ENCODE results near the gene NINJ2. TPM values are rescaled to one million over a fixed set of nuclear protein-coding genes. Genes with fewer than 3 reads are reported as not detected.

NINJ2 gene
- polyA plus RNA-seq, 3 donors: 32.9 to 92.7 (median 73.7) TPM

DNA sequence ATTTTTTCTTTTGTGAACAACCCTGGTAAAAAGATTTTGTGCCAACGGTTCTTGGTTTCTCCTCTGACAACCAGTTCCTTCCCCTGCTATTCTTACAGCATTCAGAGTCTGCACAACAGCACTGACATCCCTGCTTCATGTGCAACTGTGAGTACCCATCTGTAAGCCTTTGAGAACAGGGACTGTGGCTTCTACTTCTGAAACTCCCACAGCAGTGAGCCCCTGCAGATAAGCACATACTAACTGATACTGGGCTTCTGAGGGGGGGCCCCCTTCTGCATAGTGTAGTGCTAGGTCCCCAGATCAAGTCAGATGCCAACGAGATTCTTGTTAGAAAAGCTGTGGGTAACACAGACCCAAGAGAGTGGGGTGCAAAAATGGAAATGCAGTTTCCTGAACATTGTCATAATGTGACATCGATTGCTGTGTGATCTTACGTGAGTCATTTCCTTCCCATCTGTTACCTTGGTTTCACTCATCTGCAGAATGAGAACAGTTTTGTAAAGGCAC, 11.1 kb upstream of the NINJ2 start:
- H3K4me1 Mint-ChIP-seq: peaks cover 32% of the 10 kb centered on the region
- peak overlapping the region in 1 of 2 donors; percentile 30 for H3K4me3 Mint-ChIP-seq
- peak; percentile 46 to 67 (median 48) for DNase-seq
- peaks cover 0 to 1% (median 0%) of the 10 kb centered on the region in 7 donors for H3K9me3 Mint-ChIP-seq
- no peaks in the 10 kb centered on the region for H3K79me2 ChIP-seq (ENCODE audit: insufficient read depth, low read length)
- no peaks in the 10 kb centered on the region for H3K9me3 ChIP-seq (replicated peaks in 1 of 2; ENCODE audit: control insufficient read depth in 1 of 2, insufficient read depth in 1 of 2, low read length in 2 of 2)
- WGBS (ENCODE audit: insufficient coverage): 0% methylated on average over 2 of the region's 4 CpGs
- H3K36me3 Mint-ChIP-seq: no peaks in the 10 kb centered on the region
- H3K27me3 ChIP-seq (ENCODE audit: control insufficient read depth in 2 of 2, insufficient read depth in 2 of 2, low read length in 2 of 2): no peaks in the 10 kb centered on the region
- no peaks in the 10 kb centered on the region for H4K20me1 ChIP-seq (ENCODE audit: insufficient read depth, low read length)
- H3K4me1 ChIP-seq (ENCODE audit: control insufficient read depth in 1 of 2, insufficient read depth in 2 of 2, low read length in 2 of 2): peaks cover 14 to 18% of the 10 kb centered on the region in 2 donors
- peak overlapping the region; percentile 1 to 86 (median 80) for H3K27ac Mint-ChIP-seq
- peak overlapping the region; percentile 41 for H2AFZ ChIP-seq (ENCODE audit: insufficient read depth, low read depth, low read length, poor library complexity, severe bottlenecking)
- peak overlapping the region in 1 of 2 donors; percentile 52 for H3K27ac ChIP-seq (ENCODE audit: low read depth in 1 of 2, low read length in 2 of 2)
- no peaks in the 10 kb centered on the region for H3K36me3 ChIP-seq (replicated peaks in 1 of 2; ENCODE audit: control insufficient read depth in 1 of 2, insufficient read depth in 2 of 2, low read length in 2 of 2)
- peaks cover 0 to 5% (median 2%) of the 10 kb centered on the region in 3 donors for H3K27me3 Mint-ChIP-seq (ENCODE audit: low read depth in 3 of 3)
- H3K9ac ChIP-seq (ENCODE audit: insufficient read depth, low read length, poor library complexity, severe bottlenecking): no peak overlapping the region
- peak overlapping the region; percentile 46 for H3K4me2 ChIP-seq (replicated peaks; ENCODE audit: extremely low read depth, low read length, poor library complexity, severe bottlenecking)
- TF ChIP-seq, protein P1, sequence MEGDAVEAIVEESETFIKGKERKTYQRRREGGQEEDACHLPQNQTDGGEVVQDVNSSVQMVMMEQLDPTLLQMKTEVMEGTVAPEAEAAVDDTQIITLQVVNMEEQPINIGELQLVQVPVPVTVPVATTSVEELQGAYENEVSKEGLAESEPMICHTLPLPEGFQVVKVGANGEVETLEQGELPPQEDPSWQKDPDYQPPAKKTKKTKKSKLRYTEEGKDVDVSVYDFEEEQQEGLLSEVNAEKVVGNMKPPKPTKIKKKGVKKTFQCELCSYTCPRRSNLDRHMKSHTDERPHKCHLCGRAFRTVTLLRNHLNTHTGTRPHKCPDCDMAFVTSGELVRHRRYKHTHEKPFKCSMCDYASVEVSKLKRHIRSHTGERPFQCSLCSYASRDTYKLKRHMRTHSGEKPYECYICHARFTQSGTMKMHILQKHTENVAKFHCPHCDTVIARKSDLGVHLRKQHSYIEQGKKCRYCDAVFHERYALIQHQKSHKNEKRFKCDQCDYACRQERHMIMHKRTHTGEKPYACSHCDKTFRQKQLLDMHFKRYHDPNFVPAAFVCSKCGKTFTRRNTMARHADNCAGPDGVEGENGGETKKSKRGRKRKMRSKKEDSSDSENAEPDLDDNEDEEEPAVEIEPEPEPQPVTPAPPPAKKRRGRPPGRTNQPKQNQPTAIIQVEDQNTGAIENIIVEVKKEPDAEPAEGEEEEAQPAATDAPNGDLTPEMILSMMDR (IDR thresholded peaks at IDR 0.05): no peak
- intact Hi-C loops (cut with micrococcal nuclease): no loop called here
- H3K4me3 ChIP-seq (replicated peaks in 1 of 3; ENCODE audit: low read depth in 2 of 3, low read length in 3 of 3): peak overlapping the region in 1 of 3 experiments; percentile 32

DNA sequence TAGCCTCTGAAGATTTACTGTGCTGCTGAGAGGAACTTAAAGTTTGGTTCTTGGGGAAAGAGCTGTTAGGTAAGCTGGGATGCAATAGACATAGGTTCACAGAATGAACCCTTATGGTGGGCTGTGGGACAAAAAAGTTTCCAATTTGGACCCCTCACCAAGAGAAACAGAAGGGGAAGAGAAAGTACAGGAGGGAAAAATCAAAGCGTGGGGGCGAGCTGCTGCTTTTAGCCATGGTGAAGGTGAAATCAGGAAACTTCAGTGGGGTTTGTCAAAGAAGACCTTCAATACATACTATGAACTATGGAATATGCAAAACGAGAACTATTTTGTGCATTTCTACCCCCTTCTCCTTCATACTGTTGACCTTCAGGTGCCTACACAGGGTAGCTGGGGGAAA, 10.6 kb upstream of the NINJ2 start:
- Histone ChIP-seq H2AFZ (ENCODE audit: insufficient read depth, low read depth, low read length, poor library complexity, severe bottlenecking) (no peak overlapping the region), H4K20me1 (ENCODE audit: insufficient read depth, low read length) (no peaks in the 10 kb centered on the region), H3K9ac (ENCODE audit: insufficient read depth, low read length, poor library complexity, severe bottlenecking) (no peak overlapping the region), H3K4me2 (replicated peaks; ENCODE audit: extremely low read depth, low read length, poor library complexity, severe bottlenecking) (peak overlapping the region; percentile 46), H3K4me1 (ENCODE audit: control insufficient read depth in 1 of 2, insufficient read depth in 2 of 2, low read length in 2 of 2) (peaks cover 14 to 18% of the 10 kb centered on the region in 2 donors), H3K27ac (ENCODE audit: low read depth in 1 of 2, low read length in 2 of 2) (peak overlapping the region in 1 of 2 donors; percentile 52), H3K79me2 (ENCODE audit: insufficient read depth, low read length) (no peaks in the 10 kb centered on the region), H3K9me3 (replicated peaks in 1 of 2; ENCODE audit: control insufficient read depth in 1 of 2, insufficient read depth in 1 of 2, low read length in 2 of 2) (no peaks in the 10 kb centered on the region), H3K4me3 (replicated peaks in 1 of 3; ENCODE audit: low read depth in 2 of 3, low read length in 3 of 3) (peak overlapping the region in 1 of 3 experiments; percentile 32), H3K27me3 (ENCODE audit: control insufficient read depth in 2 of 2, insufficient read depth in 2 of 2, low read length in 2 of 2) (no peaks in the 10 kb centered on the region), H3K36me3 (replicated peaks in 1 of 2; ENCODE audit: control insufficient read depth in 1 of 2, insufficient read depth in 2 of 2, low read length in 2 of 2) (no peaks in the 10 kb centered on the region)
- Mint-ChIP-seq H3K27ac (peak overlapping the region in 6 of 7 donors; percentile 1 to 86 (median 82)), H3K9me3 (peaks cover 0 to 1% (median 0%) of the 10 kb centered on the region in 7 donors), H3K4me1 (peaks cover 30% of the 10 kb centered on the region), H3K36me3 (no peaks in the 10 kb centered on the region), H3K27me3 (ENCODE audit: low read depth in 3 of 3) (peaks cover 0 to 5% (median 2%) of the 10 kb centered on the region in 3 donors), H3K4me3 (no peak overlapping the region)
- intact Hi-C loops (cut with micrococcal nuclease): no loop called here
- TF ChIP-seq, protein P1 (IDR thresholded peaks at IDR 0.05): no peak
- no CpG with 5 or more reads among the region's 3 CpGs for WGBS (ENCODE audit: insufficient coverage)
- no peak for DNase-seq
